Ishikawa (cell line): ENCODE data around the gene WDR41.

Source experiments
- EP300 ChIP-seq: IDR thresholded peaks from 2 replicates; pipeline ENCODE4 v1.6.1; 2012; ENCODE audit warnings: borderline replicate concordance
- TAF1 ChIP-seq: IDR thresholded peaks from 2 replicates; pipeline ENCODE4 v1.6.1; 2012; ENCODE audit warnings: low read depth, mild to moderate bottlenecking
- TCF12 ChIP-seq: IDR thresholded peaks from 2 replicates; pipeline ENCODE4 v1.6.1; 2012; ENCODE audit warnings: low read depth
- TEAD4 ChIP-seq: IDR thresholded peaks from 2 replicates; pipeline ENCODE4 v1.6.1; 2012
- YY1 ChIP-seq: IDR thresholded peaks from 2 replicates; pipeline ENCODE4 v1.6.1; 2012; ENCODE audit warnings: low read depth
- TF ChIP-seq, protein P1 (sequence below): IDR thresholded peaks from 2 replicates; pipeline ENCODE4 v1.6.1; 2012; ENCODE audit warnings: low read depth, mild to moderate bottlenecking
- TF ChIP-seq, protein P2 (sequence below): IDR thresholded peaks from 2 replicates; pipeline ENCODE4 v1.6.1; 2012

DNA sequence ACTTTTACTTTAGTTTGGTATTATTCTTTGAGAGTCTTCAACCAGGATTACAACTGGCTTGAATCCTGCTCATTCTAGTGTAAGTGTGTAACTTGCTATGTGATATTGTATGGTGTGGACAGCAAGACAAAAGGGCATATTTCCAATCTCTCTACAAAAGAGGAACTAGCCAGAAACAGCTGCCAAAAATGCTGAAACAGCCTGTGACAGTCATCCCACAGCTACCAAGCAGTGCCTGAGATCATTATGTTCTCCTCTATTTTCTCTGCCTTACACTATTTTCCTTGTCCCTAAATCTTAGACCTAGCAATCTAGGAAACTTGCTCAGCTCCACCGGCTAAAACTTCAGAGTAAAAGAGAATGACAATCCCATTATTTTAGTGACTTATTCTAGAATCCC, 42.8 kb downstream of the WDR41 start:
- TF ChIP-seq, protein P1, sequence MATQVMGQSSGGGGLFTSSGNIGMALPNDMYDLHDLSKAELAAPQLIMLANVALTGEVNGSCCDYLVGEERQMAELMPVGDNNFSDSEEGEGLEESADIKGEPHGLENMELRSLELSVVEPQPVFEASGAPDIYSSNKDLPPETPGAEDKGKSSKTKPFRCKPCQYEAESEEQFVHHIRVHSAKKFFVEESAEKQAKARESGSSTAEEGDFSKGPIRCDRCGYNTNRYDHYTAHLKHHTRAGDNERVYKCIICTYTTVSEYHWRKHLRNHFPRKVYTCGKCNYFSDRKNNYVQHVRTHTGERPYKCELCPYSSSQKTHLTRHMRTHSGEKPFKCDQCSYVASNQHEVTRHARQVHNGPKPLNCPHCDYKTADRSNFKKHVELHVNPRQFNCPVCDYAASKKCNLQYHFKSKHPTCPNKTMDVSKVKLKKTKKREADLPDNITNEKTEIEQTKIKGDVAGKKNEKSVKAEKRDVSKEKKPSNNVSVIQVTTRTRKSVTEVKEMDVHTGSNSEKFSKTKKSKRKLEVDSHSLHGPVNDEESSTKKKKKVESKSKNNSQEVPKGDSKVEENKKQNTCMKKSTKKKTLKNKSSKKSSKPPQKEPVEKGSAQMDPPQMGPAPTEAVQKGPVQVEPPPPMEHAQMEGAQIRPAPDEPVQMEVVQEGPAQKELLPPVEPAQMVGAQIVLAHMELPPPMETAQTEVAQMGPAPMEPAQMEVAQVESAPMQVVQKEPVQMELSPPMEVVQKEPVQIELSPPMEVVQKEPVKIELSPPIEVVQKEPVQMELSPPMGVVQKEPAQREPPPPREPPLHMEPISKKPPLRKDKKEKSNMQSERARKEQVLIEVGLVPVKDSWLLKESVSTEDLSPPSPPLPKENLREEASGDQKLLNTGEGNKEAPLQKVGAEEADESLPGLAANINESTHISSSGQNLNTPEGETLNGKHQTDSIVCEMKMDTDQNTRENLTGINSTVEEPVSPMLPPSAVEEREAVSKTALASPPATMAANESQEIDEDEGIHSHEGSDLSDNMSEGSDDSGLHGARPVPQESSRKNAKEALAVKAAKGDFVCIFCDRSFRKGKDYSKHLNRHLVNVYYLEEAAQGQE, result no peak
- TF ChIP-seq TEAD4 (no peak), TCF12 (no peak), EP300 (no peak), TAF1 (no peak), YY1 (no peak)
- TF ChIP-seq, protein P2, sequence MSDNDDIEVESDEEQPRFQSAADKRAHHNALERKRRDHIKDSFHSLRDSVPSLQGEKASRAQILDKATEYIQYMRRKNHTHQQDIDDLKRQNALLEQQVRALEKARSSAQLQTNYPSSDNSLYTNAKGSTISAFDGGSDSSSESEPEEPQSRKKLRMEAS, result no peak
